GM18517 (cell line): Measurements from ENCODE around the gene THOP1.

Experiments
- ATAC-seq: cut with Tn5 transposase; IDR thresholded peaks from one replicate; pipeline ENCODE4 v1.9.1; 2021; ENCODE audit warnings: mild to moderate bottlenecking, moderate library complexity; ENCODE audit not compliant: unreplicated experiment

Gene THOP1

GRCh38 chr19:2761876-2762782 lies 23.2 kb upstream of the THOP1 start:
- no peak for ATAC-seq

DNA sequence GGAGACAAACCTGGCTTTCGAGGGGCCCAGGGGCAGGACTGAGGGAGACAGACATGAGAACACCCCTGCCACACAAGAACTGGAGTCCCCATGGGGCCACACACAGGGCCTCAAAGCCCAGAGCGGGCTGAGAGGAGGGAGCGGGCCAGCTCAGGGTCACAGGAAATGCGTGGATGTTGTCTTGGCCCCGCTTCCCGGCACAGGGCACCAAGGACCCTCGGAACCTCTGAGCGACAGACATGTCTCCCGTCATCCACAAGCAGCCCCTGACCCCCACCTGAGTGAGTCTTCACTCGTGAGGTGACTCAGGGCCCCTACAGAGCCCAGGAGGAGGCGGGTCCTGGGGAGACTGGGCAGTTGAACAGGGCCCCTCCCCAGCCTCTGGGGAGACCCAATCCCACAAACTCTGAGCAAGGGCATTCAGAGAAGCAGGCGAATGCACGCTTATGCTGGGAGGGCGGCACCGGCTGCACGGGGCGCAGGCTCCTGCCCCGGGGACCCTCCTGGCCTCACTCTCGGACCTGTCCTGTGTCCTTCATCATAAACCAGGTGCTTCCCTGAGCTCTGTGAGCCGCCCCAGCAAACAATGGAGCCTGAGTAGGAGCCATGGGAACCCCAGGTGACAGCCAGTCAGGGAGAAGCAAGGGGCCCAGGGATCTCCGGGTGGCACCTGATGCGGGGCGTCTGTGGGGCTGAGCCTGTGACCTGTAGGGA lies 22.4 kb upstream of the THOP1 start:
- no peak for ATAC-seq

DNA sequence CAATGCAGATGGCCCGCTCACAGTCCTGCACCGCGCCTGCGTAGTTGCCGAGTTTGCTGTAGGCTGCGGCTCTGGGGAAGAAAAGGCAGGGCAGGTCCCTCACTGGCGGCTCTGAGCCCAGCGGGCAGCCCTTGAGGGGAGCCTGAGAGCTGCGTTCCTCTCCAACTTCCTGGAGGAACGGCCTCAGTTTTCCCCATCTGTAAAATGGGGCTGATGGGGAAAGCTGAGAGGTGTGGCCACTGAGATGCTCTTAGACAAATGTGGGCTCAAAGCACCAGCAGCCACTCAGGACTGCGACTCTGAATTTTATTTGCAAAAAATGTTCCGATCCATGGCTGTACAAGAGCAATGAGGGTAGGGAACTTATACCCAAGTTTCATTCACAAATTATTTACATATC lies 21.6 kb upstream of the THOP1 start:
- no peak for ATAC-seq

- no peak for ATAC-seq
Observed at GRCh38 chr19:2764945-2765344, 20.4 kb upstream of the THOP1 start.

DNA sequence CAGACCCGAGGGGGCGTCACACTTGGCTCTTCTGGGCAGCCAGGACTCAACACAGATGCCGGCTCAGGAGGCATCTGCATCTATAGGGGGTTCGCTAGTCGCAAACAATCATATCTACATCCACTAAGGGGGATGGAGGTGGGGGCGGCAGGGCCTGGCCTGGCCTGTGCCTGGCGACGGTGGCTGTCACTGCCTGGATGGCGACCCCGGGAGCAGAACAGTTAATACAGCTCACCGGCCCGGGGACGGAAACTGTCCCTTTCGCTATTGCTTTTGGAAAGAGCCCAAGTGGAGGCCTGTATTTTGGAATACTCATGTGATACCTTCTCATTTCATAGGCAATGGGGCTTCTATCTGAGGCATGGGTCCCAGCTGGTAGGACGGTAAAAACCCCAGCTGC lies 19.9 kb upstream of the THOP1 start:
- ATAC-seq, result no peak

GRCh38 chr19:2766594-2767372 lies 18.5 kb upstream of the THOP1 start:
- no peak for ATAC-seq

- ATAC-seq, result no peak
Observed at GRCh38 chr19:2767688-2768087, 17.6 kb upstream of the THOP1 start.

- no peak for ATAC-seq
Observed at GRCh38 chr19:2768365-2769132, 16.8 kb upstream of the THOP1 start.

DNA sequence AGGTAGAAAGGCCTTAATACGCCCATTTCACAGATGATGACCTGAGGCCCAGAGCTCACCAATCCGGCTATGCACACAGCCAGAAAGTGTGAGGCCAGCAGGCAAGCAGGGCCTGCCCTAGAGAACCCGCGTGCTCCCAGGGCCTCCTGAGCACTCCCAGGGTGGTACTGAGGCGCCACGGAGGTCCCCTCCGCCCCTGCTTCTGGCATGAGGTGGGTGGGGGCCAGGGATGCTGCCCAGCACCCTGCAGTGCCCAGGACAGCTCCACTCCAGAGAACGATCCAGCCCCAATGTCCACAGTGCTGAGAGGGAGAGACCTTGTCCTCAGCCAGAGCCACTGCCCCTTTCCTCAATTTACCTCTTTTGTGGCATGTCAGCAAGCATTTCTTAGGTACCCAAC lies 16.1 kb upstream of the THOP1 start:
- no peak for ATAC-seq

DNA sequence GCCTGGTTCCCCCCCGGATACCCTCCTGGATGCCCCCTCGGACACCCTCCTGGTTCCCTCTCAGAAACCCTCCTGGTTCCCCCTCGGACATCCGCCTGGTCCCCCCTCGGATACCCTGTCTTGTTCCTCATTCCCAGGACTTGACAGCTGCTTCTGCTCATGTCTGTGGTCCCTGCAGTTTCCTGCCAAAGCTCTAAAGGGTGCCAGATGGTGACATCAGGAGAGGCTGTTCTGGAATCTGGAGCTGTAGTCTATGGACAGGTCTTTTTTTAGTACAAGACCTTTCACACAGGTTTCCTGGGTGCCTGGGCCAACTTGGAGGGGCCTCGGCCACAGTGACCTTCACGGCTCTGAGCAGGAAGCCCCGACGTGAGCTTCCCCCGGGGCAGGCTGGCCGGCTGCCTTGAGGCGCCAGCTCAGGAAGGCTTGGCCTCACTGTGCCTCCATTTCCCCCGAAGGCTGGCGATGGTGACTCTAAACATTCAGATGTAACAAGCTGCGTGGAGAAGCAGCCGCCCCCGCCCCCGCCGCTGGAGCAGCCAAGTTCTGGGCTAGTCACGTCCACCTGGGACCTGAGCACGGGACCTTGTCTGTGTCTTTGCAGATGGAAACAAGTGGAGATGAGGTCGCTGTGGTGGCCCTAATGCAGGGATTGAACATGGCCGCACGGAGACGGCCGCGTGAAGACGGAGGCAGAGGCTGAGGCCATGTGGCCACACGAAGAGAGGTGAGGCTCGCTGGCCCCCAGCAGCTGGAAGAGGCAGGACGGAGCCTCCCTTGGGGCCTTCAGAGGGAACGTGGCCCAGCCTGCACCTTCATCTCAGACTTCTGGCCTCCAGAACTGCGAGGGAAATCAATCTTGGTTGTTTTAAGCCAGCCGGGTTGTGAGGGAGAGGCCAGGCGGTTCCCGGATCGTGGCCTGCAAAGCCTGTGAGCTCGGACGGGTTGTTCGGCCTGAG lies 15.0 kb upstream of the THOP1 start:
- ATAC-seq, result no peak

GRCh38 chr19:2771786-2772674 lies 13.3 kb upstream of the THOP1 start:
- ATAC-seq, result no peak

DNA sequence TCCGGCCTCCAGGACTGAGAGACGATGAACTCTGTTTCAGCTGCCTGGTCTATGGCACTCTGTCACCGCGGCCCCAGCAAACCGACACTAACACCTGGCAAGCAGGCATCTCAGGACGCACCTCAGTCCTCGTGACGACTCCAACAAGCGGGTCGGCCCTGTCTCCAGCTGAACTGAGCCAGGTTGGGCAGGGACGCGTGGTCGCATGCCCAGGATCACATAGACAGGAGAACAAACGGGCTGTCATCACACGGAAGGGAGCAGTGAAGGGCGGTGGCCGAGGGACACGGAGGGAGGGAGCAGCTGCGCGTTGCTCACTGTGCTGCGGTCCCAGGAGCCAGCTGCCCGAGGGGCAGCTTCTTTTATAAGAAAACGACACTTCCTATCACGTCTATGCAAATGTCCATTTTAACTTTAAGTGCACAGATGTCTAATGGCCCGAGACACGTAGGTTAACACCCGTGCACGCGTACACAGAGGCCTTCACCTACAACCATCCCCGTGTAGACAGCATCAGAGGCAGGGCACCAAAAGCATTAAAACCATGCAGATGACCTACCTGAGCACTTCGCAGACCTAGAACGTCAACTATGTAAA lies 11.1 kb upstream of the THOP1 start:
- no peak for ATAC-seq

DNA sequence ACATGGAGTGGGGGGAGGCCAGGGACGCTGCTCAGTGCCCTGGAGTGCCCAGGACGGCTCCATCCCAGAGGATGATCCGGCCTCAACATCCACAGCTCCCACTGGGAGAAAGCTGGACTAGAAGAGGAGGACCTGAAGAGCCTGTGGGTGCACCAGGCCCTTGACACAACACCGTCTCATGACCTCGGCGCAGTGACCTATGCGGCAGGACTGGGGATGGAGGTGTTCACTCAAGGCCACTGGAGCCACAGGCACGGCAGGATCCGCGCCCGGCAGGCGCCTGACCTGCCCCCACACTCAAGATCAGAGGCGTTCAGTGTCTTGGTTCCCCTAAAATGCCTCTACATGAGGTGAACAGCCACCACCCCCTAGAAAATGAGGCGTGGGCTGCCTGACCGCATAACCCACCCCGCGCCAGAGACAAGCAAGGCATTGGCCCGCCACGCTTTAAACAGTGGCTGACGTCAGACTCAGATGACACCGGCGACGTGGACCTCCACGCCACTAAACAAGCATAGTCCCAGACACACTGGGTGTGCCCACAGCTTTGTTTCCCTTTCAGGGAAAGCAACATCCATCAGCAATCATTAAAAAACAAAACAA lies 10.2 kb upstream of the THOP1 start:
- no peak for ATAC-seq

DNA sequence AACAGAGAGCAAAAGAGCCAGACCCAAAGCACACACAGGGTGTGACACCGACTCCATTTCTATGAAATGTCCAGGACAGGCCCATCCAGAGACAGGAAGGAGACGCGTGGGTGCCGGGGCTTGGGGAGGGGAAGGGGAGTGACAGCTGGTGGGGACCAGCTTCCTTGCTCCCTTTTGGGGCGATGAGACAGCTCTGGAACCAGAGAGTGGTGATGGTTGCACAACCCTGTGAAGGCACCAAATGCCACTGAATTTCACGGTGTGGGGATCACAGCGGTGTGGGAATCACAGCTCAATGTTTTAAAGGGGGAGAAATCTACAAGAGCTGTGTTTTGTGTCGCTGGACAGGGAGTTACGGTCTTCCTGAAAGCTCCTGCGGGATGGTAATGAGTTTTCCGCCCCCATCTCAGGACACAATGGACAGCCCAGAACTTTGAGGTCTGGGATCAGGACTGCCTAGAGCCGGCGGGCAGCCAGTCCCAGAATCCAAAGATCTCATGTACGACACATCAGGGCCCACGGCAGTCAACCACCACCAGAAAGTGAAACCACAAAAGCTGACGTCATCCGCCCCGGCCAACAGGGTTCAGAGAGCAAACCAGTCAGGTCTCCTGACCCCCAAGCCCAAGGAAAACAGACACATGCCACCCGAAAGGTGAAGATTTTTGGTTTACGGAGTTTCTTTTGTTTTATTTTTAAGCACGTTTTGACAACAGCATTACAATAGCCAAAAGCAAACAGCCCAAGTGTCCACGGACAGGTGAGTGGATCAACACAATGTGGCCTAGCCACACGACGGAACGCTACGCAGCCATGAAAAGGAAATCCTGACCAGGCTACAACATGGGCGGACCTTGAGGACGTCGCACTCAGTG lies 9.5 kb upstream of the THOP1 start:
- no peak for ATAC-seq

DNA sequence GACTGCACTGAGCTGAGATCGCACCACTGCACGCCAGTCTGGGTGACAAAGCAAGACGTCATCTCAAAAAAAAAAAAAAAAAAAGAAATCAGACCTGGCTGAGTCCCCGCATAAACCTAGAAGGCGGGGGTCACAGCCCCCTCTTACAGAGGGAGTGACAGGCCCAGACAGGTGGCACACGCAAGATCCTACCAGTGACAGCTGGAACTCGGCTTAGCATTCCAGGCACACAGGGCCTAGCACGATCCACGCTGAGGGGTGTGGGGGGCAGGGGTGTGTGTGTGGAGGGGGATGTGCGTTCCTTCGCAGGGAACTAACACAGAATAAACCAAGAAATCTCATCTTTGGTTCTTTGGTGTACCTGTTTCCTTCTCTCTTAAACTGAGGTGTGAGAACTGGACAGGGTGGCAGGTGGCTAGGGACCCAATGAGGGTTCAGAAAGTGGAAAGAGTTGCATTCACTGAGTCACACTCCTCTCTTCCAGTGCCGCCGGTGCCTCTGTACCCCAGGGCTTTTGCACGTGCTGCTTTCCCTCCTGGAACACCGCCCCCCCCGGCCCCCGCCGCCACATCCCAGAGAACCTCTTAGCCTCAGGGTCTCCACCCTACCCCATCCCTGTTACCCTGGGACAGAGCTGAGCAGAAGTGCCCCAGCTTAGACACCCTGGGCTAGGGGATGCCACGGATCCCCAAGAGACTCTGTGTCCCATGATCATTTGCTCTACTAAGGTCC lies 7.2 kb upstream of the THOP1 start:
- ATAC-seq, result no peak

DNA sequence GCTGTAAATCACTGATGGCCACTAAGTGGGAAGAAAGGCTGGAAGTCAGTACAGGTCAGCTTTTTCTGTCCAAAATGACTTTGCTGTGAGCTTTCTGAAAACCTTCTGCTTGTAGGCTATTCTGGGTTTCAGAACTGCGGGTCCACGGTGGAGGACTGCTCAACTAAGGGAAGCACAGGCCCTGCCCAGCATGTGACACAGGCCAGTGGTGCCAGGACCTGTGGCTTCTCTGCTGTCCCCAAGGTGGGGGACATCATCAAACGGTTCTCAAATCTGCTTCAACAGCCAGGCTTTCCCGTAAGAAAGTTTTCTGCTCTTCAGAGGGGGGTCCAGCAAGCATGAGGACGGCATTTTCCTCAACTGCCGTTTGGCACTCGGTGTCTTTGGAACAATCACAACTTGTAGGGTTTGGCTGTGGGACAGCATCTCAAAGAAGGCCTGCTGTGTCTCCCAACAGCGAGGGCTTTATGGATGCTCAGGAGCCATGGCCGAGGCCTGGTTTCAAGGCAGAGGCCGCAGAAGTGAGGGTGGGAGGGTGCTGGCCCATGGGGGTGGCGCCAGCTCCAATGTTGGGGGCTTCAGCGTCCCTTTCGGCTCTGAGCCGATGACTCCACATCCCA lies 6.1 kb upstream of the THOP1 start:
- no peak for ATAC-seq
